HG02610 (cell line): ENCODE data around the gene LAD1.
A peak's percentile ranks its signal among the peaks of the same experiment; 100 is the strongest.

ENCODE experiments used
- ATAC-seq: cut with Tn5 transposase; IDR thresholded peaks from one replicate; pipeline ENCODE4 v1.9.1; 2021; ENCODE audit warnings: mild to moderate bottlenecking, moderate library complexity; ENCODE audit not compliant: unreplicated experiment

The LAD1 gene

GRCh38 chr1:201399018-201399351, at the start of gene LAD1:
Gene LAD1 (minus strand): TSS chr1:201399324. CDS start chr1:201399306, 18 bp downstream.
- no peak for ATAC-seq

GRCh38 chr1:201447903-201448871, 49.1 kb upstream of the LAD1 start:
- peak; percentile 83 for ATAC-seq

GRCh38 chr1:201445310-201445709, 46.2 kb upstream of the LAD1 start:
- ATAC-seq = no peak

- no peak for ATAC-seq
Measured at GRCh38 chr1:201444792-201445191, 45.7 kb upstream of the LAD1 start.

- ATAC-seq = no peak
Measured at GRCh38 chr1:201443747-201444146, 44.6 kb upstream of the LAD1 start.

DNA sequence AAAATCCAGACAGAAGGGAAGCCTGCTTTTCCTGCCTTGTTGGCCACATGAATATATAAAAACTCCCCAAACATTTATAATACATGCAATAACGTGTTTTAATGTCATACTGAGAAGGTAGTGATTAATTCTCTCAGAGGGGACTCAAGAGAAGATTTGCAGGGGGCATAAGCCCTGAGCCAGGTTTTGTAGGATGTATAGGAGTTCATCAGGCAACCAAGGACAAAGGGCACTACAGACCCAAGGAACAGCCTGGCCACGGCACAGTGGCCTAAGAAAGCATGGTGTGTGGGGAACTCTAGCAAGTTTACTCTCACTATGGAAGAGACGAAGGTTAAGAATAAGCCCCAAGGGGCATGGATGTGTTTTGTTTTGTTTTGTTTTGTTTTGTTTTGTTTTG, 37.8 kb upstream of the LAD1 start:
- no peak for ATAC-seq

DNA sequence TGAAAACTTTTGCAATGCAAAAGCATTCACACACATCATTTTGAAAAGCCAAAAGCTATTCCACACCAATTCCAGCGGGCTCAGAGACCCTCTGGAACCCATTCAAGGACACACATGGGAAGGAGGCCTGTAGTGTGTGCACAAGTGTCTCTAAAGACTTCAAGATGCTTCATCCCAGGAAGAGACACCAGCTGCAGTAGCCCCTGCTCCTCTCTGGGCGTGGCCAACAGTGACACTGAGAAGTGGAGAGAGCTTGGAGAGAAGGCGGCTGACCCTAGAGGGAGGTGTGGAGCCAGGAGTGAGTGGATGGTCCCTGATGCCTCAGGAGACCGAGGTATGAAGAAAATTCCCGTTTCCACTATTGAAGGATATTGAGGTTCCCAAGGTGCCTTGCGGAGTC, 37.3 kb upstream of the LAD1 start:
- ATAC-seq = no peak

GRCh38 chr1:201434266-201434665, 35.1 kb upstream of the LAD1 start:
- ATAC-seq = no peak

- ATAC-seq = no peak
Measured at GRCh38 chr1:201433609-201434008, 34.5 kb upstream of the LAD1 start.

DNA sequence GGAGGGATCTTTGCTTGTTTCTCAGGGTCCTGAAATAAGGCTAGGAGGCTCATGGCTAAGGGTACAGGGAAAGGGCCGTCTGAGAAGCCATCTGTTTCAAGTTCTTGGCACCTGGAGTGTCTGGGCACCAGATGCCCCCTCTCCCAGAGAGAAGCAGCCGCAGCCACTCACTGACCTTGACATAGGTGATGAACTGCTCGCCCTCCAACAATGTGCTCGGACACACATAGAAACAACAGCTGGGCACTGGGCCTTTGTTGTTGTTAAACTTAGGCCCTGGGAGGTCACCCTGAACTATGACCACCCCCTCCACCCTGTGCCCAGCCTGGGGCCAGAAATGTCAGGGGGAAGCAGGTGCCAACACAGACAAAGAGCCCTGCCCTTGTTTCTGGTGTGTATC, 31.7 kb upstream of the LAD1 start:
- no peak for ATAC-seq

DNA sequence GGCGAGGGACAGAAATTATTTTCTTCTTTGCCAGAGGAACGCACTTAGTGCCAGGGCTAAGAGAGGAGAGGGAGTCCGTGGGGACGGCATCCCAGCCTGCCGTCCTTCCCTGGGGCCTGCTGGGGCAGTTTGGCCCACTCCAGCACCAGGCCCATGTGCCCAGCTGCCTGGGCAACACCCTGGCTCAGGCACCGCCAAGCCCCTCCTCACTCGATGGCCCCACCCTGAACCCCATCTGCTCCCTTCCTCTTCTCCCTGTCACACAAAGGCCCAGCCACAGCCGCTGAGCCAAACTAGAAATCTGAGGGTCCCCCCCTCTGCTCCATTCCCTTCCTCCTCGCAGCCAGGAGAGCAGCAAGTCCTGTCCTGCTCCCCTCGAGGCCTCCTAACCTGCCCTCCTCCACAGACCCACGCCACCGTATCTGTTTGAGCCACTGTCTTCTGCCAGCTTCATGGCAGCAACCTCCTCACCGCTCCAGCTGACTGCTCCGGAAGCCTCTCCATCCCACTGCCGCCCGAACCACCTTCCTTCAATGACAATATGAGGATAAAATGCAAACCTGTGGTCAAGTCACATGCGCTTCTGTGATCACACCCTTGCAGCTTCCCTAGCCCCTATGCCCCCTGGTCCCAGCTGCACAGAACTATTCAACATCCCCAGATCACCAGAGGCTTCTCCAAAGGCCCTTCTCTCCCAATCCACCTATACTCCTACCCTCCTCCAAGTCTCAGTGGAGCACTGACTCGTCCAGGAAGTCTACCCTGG, 30.8 kb upstream of the LAD1 start:
- no peak for ATAC-seq

- no peak for ATAC-seq
Measured at GRCh38 chr1:201427963-201428362, 28.8 kb upstream of the LAD1 start.

DNA sequence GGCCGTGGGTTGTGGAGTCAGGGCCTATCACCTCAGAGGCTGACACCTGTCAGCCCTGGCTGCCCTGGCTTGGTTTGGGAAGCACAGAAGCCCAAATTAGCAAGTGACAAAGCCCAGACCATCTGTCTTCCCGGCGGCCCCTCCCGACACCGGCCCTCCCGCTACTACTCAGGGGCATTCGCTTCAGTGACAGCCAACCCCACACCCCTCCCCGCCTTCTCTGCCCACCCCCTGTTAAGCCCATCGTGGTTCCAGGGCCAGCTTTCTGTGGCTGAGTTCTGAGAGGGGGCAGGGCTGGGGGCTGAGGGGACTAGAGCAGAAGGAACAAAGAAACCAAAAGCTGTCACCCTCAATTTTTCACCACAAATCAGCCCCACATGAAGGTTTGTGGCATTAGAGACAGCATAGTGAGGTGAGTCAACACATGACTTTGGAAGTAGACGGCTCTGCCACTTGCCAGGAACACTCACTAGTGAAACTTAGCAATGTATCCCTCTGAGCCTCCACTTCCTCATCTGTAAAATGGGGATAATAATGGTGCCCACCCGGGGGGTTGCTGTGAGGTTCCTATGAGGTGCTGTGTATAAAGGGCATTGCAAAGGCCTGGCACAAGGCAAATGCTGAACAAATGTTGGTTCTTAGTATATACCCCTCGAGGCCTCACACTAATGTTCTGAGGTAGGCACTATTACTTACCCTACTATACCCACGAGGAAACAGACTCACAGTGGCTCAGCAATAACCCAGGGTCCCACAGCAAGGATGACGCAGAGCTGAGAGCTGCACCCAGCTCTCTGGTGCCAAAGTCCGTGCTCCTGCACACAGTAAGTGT, 27.6 kb upstream of the LAD1 start:
- ATAC-seq = no peak

DNA sequence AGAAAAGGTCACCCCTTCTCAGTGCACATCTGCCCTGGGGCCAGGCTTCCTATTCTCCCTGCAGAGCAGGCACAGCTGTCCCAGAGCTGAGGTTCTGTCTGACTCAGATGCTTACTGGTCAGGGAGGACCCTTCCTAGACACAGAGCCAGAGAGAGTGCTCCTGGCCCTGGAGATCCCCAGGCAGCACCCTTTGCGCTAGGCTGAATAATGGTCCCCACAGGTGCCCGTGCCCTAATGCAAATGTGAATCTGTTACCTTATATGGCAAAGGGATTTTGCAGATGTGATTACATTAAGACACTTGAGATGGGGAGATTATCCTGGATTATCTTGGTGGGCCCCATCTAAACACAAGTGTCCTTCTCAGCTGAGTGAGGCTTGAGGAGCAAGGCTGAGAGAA, 25.0 kb upstream of the LAD1 start:
- ATAC-seq = no peak

GRCh38 chr1:201423655-201424054, 24.5 kb upstream of the LAD1 start:
- no peak for ATAC-seq

DNA sequence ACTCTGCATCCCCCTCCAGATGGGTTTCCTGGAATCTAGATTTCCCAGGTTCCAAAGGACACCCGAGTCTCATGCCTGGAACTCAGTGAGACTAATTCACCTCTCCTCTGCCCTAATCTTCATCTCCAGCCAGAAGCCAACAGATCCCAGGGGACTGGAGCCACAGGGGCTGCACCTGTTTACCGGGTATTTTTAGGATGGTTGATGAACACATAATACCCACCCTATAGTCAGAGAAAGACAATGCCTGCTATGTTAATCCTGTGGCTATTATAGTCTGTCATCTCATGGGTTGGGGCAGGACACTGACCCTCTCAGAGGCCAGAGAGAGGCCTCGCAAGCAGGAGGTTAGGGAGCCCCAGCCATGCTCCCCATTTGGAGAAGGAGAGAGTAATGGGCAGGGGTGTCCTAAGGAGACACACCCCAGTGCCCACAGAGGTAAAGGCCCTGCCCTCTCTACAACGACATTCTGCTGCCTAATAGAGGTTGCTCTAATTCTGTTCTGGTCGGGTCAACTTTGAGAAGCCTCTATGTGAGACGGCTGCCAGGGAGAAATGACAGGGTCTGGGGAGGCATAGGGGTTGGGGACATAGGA, 23.4 kb upstream of the LAD1 start:
- no peak for ATAC-seq

- ATAC-seq = no peak
Measured at GRCh38 chr1:201422026-201422425, 22.9 kb upstream of the LAD1 start.

GRCh38 chr1:201421041-201421440, 21.9 kb upstream of the LAD1 start:
- ATAC-seq = no peak

DNA sequence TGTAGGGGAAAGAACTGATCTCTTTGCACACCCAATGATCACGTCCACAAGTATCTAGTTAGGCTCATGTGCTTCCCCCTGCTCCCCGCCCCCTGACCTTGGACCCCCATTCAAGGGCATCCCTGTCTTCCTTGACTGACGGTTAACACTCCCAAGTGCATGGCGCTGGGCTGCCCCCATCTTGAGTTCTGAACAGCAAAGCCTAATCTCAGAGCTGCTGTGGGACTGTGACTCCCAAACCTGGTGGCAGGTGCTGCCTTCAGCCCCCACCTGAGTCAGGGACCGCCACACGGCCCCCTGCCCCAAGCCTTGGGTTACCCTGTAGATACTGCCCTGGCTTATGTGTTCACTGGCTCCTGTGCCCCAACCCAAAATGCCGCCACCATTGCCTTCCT, 21.5 kb upstream of the LAD1 start:
- no peak for ATAC-seq

- no peak for ATAC-seq
Measured at GRCh38 chr1:201419746-201420607, 20.9 kb upstream of the LAD1 start.
